ENCODE measurements around the gene TSPAN32.

TSPAN32 gene, protein sequence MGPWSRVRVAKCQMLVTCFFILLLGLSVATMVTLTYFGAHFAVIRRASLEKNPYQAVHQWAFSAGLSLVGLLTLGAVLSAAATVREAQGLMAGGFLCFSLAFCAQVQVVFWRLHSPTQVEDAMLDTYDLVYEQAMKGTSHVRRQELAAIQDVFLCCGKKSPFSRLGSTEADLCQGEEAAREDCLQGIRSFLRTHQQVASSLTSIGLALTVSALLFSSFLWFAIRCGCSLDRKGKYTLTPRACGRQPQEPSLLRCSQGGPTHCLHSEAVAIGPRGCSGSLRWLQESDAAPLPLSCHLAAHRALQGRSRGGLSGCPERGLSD

DNA sequence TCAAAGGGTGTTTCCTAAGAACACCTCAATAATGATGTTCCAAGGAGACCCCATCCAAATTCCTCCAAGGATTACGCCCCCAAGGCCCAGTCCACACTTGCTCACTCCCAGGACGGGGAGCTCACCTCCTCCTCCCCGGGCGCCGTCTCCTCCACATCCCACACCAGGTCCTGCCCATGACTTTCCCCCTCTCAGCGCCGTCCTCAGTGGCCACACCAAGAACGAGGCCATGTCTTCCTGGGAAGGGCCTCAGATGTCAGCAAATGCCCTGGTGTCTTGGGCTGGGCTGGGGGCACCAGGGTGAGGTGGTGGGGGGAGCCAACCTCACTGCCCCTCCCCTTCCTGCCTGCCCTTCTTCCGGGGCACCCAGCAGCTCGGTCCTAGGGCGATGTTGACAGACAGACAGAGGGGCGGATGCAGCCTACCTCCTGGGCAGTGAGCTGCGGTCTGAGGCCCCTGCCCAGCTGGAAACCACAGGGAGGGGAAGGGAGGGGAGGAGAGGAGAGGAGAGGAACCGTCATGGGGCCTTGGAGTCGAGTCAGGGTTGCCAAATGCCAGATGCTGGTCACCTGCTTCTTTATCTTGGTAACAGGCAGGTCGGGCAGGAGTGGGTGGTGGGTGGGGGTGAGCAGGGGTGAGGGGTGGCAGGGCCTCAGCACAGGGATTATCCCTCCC lies at the start of gene TSPAN32, which contains the start of gene C11orf21:
Gene TSPAN32, plus strand, starts transcription at position 383 of the 675 bp plus-strand sequence. Its CDS starts 137 bp downstream, at position 520.
Gene C11orf21, minus strand, starts transcription at position 288 of the 675 bp plus-strand sequence. Its CDS starts 110 bp downstream, at position 178.
- DNase-seq = peak; percentile 99

DNA sequence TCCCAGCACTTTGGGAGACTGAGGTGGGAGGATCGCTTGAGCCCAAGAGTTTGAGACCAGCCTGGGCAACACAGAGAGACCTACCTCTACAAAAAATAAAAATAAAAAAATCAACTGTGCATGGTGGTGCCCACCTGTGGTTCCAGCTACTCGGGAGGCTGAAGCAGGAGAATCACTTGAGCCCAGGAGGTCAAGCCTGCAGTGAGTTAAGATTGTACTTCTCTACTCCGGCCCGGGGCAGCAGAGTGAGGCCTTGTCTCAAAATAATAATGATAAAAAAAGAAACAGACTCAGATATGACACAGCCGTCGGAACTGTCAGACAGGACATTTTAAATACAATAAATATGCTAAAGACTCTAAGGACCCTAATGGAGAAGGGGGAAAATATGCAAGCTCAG lies 49.8 kb upstream of the TSPAN32 start:
- no peak for DNase-seq

DNA sequence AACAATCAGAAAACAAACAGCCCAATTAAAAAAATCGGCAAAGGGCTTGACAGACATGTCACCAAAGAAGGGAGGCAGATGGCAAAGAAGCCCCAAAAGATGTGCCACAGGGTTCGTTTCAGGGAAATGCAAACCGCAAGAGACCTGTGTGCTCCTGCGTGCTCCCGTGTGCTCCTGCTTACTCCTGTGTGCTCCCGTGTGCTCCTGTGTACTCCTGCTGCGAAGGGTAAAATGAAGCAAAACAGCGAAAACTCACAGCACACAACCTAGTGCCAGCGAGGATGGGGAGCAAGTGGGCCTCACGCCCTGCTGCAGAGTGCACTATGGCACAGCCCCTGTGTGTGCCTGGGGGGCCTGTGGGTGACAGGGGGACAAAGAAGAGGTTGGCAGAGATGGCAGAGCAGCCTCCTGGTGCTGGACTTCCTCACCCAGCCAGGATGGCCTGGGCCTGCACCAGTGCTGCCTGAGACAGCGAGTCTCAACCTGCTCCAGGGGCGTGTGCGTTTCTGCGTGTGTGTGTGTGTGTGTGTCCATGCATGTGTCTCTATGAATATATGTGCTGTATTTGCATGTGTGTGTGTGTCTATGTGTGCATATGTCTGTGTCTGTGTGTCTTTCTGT lies 45.4 kb upstream of the TSPAN32 start:
- DNase-seq = no peak

DNA sequence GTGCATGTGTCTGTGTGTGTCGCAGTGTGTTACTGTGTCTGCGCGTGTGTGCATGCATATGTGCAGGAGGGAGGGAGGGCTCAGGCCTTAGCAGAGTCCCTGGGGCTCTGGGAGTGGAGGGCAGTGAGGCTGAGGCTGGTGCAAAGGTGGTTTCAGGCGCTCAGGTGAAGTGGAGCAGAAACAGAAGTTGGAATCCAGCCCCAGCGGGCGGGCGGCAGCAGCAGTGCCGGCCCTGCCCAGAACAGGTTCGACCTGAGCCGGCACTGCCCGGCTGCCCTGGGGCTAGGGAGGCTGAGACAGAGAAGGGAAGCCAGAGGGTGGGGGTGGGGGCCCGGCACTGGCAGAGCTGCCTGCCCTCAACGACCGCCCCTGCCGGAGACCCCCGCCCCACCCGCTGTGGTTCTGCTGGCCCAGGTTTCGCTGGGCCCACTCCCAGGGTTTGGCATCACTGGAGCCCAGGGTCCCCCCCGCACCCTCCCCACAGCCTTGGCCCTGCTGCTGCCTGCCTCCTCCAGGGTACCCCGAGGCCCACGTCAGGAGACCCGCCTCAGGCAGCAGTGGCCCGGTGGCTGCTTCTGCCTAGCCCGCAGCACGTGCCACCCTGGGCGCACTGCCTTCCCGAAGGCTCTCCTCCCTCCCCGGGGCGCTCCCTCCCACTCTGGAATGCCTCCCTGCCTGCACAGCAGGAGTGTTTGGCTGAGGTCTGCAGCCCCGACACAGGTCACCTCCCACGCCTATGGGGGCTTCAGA lies 44.7 kb upstream of the TSPAN32 start:
- no peak for DNase-seq

DNA sequence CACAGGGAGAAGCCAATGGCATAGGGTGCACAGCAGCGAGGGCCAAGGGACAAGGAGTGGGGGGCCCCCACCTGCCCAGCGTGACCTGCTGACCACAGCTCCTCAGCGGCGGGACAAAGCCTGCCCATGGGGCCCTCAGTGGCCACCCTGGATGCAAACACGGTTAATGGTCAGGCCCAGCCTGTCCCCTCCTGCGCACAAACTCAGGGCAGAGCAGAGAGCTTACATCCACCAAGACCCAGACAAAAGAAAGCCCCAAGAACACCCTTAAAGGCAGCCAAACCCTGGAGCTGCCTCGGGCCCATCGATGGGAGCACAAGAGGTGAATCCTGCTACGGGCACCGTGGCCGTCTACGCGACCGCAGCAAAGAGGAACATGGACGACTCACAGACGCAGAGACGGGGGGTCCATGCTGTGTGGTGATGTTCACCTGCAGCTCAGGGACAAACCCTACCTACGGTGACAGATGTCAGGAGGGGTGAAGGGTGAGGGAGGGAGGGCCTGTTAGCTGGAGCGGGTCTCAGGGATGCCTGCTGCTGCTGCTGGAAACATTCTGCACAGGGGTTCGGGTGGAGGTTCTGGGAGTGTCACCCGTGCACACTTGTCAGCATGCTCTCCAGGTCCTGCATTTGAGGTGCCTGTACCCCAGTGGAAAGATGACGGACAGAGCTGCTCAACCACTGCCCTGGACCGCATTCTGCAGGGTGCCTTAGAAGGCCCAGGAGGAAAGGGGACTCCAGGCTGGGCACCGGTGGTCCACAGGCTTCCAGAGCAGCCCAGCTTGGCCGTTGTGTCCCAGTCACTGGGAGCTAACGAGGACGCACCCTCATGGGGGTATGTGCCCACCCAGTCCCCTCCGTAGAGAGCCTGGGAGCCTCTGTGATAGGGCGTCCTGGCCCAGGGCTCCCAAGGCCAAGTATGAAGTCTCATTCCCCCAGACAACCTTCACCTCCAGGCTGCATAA lies 43.0 kb upstream of the TSPAN32 start:
- DNase-seq = no peak

DNA sequence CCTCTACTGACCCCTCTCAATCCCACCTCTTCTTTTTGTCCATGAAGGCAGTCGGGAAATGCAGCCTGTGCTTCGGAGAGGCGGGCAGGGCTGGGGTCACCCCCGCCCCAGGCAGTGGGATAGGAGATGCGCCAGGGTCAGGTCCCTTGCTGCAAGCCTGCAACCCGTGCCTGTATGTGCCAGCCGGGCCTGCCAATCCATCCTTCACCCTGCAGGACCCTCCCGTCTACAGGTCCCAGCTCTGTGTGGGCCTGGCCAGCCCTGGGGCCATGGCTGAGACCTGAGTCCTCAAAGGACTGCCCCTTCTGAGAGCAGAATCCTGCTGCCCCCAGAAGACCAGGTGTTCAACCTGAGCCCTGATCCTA lies 42.4 kb upstream of the TSPAN32 start:
- DNase-seq = no peak

DNA sequence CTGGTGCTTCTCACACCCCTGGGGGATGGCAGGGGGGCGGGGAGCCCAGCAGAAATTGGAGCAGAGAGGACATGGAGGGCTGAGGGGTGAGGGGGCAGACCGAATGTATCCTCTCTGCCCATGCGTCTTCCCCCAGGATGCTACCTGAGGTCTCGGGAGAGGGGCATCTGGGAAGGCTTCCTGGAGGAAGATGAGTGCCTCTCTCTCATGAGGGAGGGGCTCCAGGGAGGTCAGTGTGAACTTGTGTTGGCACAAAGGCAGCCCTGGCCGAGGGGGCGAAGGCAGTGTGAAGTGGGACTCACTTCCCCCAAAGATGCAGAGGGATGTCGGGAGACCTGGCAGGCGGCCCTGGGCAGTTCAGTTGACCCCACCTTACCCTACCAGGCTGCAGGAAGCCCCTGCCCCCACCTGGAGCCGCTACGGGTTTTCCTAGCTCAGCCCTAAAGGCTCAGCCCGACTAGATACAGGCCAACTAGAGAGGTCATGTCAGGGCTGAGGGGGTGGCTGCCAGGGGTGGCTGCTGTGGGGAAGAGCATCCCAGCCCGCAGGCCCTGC lies 41.8 kb upstream of the TSPAN32 start:
- no peak for DNase-seq

DNA sequence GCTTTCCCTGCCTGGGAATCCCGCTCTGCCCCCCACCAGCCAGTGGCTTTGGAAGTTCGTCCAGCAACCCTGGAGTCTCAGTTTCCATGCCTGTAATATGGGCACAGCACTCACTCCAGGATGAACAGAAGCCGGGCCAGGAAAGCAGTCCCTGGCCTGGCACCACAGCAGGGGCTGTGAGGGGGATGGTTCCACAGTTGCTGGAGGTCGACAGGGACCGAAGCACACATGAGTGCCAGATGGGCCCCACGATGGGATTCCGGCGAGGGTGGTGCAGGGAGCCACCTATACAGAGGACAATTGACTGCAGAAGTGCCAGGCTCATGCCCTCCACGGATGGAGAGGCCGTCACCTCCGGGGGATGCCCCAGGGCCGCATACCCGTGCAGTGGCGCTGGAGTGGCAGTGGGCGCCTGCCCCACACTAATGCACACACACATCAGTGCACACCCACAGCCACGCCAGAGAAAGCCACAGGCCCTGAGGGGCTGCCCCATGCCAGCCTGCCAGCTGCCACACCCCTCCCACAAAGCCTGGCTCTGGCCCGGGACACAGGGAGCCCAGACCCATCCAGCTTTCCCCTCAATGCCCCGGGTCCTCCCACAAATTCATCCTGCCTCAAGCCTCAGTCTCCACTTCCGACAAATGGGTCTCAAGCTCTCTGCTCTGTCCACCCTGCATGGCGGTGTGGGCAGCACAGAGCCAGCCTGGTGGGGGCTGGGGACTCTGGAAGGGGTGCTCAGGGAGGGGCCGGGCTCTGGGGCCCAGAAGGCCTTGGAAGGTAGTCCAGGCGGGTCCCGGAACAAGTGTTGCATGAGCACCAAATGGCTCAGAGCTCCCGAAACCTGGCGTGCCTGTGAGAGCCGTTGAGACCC lies 41.1 kb upstream of the TSPAN32 start:
- DNase-seq = no peak

DNA sequence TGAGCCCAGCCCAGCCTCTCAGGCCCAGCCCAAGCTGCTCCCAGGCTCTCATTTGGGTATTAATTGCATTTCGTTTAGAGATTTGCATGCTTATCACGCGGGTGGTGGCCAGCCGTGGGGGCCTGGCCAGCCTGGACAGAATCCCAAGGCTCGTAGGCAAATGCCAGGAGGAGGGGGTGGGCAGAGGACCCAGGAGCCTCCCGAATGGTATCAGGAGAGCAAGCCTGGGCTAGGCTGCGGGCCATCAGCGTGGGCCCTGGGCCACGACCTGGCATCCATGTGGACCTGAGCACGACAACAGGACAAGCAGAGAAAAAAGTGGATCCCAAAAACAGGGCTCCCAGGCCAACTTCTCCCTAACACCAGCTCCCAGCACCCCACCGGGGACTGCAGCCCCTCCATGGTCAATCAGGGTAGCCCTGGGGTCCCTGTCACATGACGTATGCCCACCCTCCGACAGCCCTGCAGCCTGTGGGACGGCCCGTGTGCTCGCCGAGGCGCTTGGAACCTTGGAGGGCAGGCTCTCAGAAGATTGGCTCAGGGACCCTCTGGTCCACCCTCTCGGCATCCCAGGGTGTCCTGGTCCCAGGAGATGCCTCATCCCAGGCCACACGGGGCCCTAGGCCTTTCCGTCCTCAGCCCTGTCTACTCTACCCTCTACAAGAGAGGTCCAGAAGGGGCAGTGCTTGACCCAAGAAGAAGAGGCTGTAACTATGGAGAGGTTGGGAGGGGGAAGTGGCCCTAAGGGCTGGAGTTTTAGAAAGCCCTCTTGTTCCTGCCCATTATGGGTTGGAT lies 40.2 kb upstream of the TSPAN32 start:
- DNase-seq = no peak

DNA sequence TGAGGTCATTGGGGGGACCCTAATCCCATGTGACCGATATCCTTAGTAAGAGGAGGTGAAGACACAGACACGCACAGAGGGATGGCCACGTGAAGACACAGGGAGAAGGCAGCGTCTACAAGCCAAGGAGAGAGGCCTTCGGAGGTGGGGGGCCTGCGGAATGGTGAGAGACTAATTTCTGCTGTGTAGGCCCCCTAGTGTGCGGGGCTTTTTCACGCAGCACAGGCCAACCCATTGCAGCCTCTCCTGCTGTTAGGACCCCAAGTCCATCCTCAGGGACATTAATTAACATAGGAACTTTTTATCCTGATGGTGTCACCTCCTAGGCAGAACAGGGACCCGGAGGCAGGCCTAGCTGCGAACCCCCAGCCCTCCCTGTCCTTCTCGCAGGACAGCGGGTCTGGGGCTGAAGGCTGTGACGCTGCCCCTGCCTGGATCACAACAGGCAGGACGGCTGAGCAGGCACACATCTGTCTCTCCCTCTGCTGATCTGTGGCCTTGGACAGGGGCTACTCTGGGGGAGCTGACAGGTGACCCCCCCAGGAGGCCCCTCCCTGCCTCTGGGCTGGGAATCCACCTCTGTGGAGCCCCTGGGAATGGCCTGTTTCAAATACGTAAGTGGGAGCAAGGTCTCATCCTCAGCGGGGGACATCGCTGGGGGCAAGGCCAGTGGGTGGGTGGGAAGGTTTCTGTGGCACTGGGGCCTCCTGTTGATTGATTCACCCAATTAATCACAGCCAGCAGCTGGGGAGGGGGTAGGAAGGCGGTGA lies 39.3 kb upstream of the TSPAN32 start:
- no peak for DNase-seq

DNA sequence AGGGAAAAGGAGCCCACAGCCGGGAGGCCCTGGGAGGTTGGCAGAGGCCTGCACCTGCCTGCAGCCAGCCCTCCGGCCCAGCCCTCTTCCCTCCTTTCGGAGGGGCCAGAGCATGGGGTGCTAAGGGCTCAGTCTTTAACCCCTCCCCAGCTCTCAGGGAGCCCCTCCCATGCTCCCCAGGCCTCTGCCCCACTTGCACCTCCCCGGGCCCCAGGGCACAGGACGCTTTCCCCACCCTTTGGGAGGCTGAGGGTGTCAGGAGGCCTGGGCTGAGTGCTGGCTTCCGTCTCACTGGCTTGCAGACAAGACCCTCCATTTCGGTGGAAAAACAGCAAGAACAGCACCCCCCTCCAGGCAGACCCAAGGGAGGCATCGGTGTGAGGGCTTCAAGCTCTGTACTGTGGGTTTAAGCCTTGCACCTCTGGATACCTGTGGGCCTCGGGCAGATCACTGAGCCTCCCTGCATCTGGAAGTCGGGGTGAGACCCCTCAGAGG lies 38.7 kb upstream of the TSPAN32 start:
- no peak for DNase-seq

DNA sequence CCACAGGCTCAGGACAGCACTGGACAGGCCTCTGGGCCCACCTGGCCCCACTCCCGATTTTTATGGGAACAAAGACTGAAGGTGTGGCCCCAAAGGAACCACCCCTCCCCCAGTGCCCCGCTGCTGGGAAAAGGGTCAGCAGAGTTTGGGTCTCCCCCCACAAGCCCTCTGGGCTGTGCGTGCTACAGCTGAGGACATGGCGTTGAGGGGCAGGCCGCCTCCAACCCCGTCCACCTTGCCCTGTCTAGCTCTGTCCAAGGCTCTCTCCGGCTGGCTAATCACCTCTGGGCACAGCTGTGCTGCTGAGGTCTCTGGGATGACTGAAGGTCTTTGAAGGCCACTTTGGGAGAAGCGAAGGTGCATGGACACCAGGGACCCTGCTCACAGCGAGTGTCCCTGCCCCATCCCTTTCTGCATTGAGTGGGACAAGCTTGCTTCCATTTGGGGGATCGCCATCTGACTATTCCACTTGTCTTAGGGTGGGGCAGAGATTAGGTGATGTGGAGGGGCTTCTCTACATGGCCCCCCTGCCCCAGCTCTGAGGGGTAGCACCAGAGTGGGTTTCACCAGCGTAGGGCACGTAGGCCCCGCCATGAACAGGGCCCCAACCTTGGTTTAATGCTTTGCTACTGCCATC lies 38.0 kb upstream of the TSPAN32 start:
- no peak for DNase-seq

DNA sequence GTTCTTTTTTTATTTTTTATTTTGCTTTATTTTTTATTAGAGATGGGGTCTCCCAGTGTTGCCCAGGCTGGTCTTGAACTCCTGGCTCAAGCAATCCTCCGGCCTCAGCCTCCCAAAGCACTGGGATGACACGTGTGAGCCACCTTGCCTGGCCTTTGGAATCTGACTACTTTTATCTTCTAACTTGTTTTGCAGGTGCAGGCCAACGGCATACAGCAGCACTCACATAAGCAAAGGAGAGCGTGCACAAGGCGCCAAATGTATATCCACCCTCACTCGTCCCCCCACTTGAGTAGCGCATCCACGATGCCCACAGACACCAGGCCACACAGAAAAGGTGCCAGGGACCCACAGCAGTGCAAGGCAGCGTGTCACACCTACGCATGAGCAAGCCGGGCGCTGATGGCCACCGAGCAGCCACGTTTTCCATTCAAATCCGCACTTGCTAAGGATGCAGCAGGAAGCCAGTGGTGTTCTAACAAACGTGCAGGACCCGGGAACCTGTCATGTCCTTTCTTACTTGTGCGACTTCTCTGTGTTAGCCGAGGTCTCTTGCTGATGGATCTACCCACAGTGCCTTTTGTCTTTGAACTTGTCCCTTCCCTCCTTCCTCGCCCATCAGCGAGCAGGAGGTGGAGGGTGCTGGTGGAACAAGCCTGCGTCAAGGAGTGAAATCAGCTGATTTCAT lies 37.3 kb upstream of the TSPAN32 start:
- no peak for DNase-seq

DNA sequence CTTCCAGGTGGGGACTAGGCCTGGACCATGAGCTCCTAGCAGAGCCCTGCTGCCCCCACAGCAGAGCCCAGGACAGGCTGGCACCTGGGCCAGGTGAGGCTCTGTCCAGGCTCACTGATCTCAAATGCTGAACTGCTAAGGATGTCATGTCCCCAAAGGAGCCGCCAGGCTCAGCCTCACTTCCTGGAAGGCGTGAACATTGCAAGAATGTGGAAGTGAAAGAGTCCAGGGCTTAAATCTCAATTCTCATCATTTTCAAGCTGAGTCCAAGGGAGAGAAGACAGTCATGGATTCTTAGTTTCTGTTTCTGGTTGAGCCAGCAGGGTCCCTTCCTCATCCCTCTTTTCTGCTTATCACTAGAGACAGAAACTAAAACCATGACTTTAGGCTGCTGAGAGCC lies 36.4 kb upstream of the TSPAN32 start:
- DNase-seq = peak; percentile 44

DNA sequence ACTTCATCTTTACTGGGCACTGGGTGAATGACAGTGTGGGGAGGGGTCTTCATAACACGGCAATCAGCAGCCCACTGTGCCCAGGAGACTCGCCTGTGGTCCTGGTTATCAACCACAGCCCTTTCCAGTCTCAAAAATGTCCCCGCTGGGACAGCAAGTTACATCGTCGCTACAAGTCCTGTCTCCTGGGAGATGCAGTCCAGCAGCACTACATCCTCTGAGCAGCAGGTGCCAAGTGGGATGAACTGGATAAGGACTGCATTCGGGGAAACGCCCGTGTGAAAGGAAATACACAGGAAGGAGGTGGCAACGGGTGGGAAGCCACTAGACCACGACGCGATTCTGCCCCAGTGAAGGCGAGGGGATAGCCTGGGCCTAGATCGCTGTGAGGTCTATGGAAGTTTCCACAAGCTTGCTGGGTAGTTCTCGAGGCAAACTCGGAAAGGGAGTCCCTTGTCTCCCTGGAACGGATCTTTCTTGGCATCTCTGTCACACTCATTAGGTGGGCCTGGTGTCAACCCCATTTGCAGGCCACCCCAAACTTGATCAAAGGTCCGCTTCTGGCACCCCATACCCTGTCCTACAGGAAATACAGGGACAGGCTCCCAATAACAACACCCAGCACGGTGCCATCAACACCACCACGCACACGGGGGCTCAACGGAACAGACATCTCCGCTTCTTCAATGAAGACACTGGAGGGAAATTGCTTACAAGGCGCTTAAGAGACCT lies 35.8 kb upstream of the TSPAN32 start:
- no peak for DNase-seq

DNA sequence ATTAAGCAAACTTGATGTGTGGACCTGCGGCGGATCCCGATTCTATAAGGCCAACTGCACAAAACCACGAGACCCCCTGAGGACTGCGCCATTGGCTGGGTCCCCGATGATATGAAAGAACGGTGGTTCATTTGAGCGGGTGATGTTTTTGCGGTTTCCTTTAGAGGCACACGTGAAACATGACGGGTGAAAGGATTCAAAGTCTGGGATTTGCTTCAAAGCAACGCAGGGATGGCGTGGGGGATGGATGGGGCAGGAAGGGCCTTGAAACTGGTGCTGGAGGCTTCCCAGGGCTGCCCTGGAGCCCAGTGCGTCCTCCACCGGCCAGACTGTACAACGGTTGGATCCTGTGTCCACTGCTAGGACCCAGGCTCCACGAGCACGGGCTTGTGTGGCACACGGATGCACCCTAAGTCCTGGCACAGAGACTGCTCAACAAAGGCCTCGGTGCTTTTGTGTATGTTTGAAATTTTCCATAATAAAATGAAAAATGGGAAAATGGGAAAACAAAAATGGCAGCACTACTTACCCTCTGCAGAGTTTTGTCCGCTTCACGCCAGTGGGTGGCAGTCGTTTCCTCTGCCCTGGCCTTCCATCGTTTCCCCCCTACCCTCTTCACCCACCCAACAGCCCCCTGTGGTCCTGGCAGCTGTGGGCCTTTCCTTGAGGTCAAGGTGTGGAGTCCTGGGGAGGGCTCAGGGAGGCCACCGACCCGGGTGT lies 35.1 kb upstream of the TSPAN32 start:
- no peak for DNase-seq

Measured in hematopoietic multipotent progenitor cell treated with erythropoietin and hydrocortisone succinate and interleukin-3 and kit ligand, for 4 days (in vitro differentiated cells).